Naive thymus-derived CD8-positive, alpha-beta T cell (primary cell): ENCODE results near the gene KCNK4. TPM values are rescaled to one million over a fixed set of nuclear protein-coding genes. Genes with fewer than 3 reads are reported as not detected.

Experiments used
- ATAC-seq, 2 donors: fragments of 150-1000 bp; cut with Tn5 transposase in 1 of 2; sonication (Bioruptor Pico), chemical (Tn5 transposase) in 1 of 2; 1 replicate in 1 of 2; 2 replicates in 1 of 2; pipeline ENCODE4 v1.10.0; 2021; ENCODE audit warnings: mild to moderate bottlenecking in 2 of 2, moderate library complexity in 2 of 2
- POLR2A ChIA-PET: fragments of 350-600 bp; sonication (Branson Sonifier 250); formaldehyde crosslinking; loops from one replicate; lab custom pipeline; 2021; ENCODE audit warnings: antibody characterized with exemption; lab: Charles Lee
- DNase-seq, 10 donors: peaks; one replicate each; pipeline versions ENCODE4 v3.0.0 to v3.0.0-alpha.2; 2020 to 2022
- H3K27ac Mint-ChIP-seq, 10 donors: one replicate each; pipeline ENCODE4 v1.8.0; 2020 to 2022; ENCODE audit warnings: mild to moderate bottlenecking in 10 of 10, mixed read lengths in 10 of 10, moderate library complexity in 4 of 10, inconsistent platforms in 1 of 10
- H3K27me3 Mint-ChIP-seq, 5 donors: one replicate each; pipeline ENCODE4 v1.8.0; 2021 to 2022; ENCODE audit warnings: mixed read lengths in 5 of 5
- H3K36me3 Mint-ChIP-seq, 3 donors: one replicate each; pipeline ENCODE4 v1.8.0; 2020 to 2022; ENCODE audit warnings: mixed read lengths in 3 of 3, mild to moderate bottlenecking in 2 of 3, inconsistent platforms in 1 of 3
- H3K4me1 Mint-ChIP-seq, 4 donors: one replicate each; pipeline ENCODE4 v1.8.0; 2021 to 2022; ENCODE audit warnings: mixed read lengths in 4 of 4
- H3K4me3 Mint-ChIP-seq, 10 donors: one replicate each; pipeline ENCODE4 v1.8.0; 2020 to 2022; ENCODE audit warnings: mild to moderate bottlenecking in 10 of 10, mixed read lengths in 10 of 10, moderate library complexity in 6 of 10, inconsistent platforms in 1 of 10
- H3K9me3 Mint-ChIP-seq, 9 donors: one replicate each; pipeline ENCODE4 v1.8.0; 2020 to 2022; ENCODE audit warnings: mixed read lengths in 9 of 9, mild to moderate bottlenecking in 3 of 9, inconsistent platforms in 1 of 9, moderate library complexity in 1 of 9
- polyA plus RNA-seq, 3 donors: library from polyadenylated mRNA; unstranded; fragments of 300-500 nt; fragmentation: Illumina TruSeq; gene quantifications; one replicate each; pipeline ENCODE4 v1.2.3, GENCODE V29; 2021
- total RNA-seq, 8 experiments: library from RNA in 2 of 8; stranded (reverse) in 2 of 8; gene quantifications; one replicate each; pipeline ENCODE4 v1.2.3 and lab custom pipeline; 2021 to 2026

The KCNK4 gene
- total and polyA plus RNA-seq, 5 experiments from 2014 or later: not detected

DNA sequence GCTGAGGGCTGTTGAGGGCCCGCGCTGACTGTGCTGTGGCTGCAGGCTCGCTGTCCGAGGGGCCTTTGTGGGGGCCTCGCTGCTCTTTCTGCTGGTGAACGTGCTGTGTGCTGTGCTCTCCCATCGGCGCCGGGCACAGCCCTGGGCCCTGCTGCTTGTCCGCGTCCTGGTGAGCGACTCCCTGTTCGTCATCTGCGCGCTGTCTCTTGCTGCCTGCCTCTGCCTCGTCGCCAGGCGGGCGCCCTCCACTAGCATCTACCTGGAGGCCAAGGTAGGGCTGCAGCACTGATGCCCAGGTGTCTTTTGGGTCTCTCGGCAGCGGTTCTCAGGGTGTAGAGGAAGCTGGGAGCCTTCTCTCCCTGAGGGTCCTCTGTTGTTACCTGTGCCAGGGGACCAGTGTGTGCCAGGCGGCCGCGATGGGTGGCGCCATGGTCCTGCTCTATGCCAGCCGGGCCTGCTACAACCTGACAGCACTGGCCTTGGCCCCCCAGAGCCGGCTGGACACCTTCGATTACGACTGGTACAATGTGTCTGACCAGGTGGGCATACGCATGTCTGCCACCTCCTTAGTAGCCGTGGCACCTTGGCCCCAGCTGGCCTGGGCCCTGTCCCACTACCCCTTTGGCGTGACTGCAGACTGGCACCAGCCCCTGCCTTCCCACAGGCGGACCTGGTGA, 3.3 kb upstream of the KCNK4 start:
- peaks cover 2 to 17% (median 11%) of the 10 kb centered on the region in 5 donors for H3K27me3 Mint-ChIP-seq
- peak overlapping the region in 5 of 10 donors; percentile 18 to 62 (median 36) for H3K4me3 Mint-ChIP-seq

DNA sequence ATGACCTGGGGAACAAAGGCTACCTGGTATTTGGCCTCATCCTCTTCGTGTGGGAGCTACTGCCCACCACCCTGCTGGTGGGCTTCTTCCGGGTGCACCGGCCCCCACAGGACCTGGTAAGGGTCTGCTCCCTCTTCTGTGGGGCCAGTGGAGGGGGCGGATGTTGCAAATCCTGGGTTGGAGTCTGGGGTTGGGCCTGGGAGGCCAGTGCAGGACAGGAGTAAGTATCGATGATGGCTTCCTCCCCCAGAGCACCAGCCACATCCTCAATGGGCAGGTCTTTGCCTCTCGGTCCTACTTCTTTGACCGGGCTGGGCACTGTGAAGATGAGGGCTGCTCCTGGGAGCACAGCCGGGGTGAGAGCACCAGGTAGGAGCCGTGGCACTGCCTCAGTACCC, 2.8 kb upstream of the KCNK4 start:
- Mint-ChIP-seq H3K4me1 (peaks cover 7 to 31% (median 26%) of the 10 kb centered on the region in 4 donors), H3K36me3 (no peaks in the 10 kb centered on the region), H3K27ac (peak overlapping the region in 2 of 10 donors; percentile 29 to 56), H3K9me3 (no peaks in the 10 kb centered on the region), H3K27me3 (peaks cover 3 to 22% (median 16%) of the 10 kb centered on the region in 5 donors), H3K4me3 (peak overlapping the region in 1 of 10 donors; percentile 22)
- POLR2A ChIA-PET: interaction anchor here (2.5 to 9.9 kb wide), 2 partner anchors 16 to 18 kb away, joined by 5 to 140 read pairs; no protein-coding TSS in a partner anchor
- DNase-seq (no peak), ATAC-seq (no peak)

More for the DNA sequence above, 3.3 kb upstream of the KCNK4 start:
- DNase-seq (peak in 1 of 10 donors; percentile 57), ATAC-seq (no peak)
- POLR2A ChIA-PET: interaction anchor here (0.5 to 9.9 kb wide), 3 partner anchors 16 to 83 kb away, joined by 3 to 140 read pairs (median 5); no protein-coding TSS in a partner anchor
- Mint-ChIP-seq H3K4me1 (peaks cover 10 to 31% (median 29%) of the 10 kb centered on the region in 4 donors), H3K9me3 (no peaks in the 10 kb centered on the region), H3K36me3 (no peaks in the 10 kb centered on the region), H3K27ac (peak overlapping the region in 2 of 10 donors; percentile 29 to 75)

GRCh38 chr11:64289002-64289564, 2.0 kb upstream of the KCNK4 start:
- no peak for ATAC-seq
- Mint-ChIP-seq H3K36me3 (no peaks in the 10 kb centered on the region), H3K4me1 (peaks cover 5 to 26% (median 20%) of the 10 kb centered on the region in 4 donors), H3K27me3 (peaks cover 8 to 29% (median 17%) of the 10 kb centered on the region in 5 donors), H3K9me3 (no peaks in the 10 kb centered on the region), H3K27ac (peak overlapping the region in 2 of 10 donors; percentile 10 to 35), H3K4me3 (peak overlapping the region in 1 of 10 donors; percentile 56)
- POLR2A ChIA-PET: interaction anchor here (1.1 to 9.9 kb wide), 3 partner anchors 13 to 19 kb away, joined by 3 to 140 read pairs (median 5); no protein-coding TSS in a partner anchor
- DNase-seq: peak in 1 of 10 donors; percentile 58

DNA sequence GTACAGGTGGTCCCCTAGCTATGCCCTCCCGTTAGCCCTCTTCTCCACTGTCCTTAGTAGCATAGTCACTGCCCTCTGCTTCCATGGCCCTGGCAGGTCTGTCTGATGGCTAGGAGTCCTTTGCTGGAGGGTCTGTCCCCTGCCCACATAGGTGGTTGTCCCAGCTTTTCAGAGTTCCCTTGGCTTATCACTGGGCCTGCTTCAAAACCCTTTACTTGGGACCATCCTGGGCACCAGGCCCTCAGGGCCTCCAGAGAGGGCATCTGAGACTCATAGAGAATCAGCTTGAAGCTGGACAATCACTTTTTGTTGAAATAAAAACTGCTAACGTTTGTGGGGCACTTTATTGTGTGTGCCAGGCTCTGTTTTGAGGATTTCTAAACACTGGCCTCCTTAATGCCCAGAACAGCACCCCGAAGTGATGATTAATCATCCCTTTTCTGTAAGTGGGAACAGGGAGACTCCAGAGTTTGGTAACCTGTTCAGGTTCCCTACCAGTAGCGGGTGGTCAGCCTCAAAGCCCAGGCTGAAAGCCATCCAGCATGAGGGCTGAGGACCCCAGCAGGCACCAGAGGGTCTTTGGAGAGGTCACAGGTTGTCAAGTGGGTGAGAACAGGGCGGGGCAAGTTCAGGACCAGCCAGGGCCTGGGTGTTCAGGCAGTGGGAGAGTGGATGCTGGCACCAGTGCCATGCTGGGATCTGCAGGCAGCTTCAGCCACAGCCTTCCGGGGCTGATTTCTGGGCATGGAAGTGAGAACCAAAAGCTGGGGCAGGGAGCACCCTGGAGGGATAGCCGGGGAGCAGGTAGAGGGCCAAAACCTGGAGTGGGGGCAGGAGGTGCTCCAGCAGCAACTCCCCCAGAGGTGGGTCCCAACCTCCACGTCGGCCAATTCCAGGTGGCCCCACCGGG, 495 bp upstream of the KCNK4 start:
- Mint-ChIP-seq H3K4me1 (peaks cover 5 to 22% (median 19%) of the 10 kb centered on the region in 4 donors), H3K27ac (peak overlapping the region in 3 of 10 donors; percentile 47 to 83 (median 66)), H3K9me3 (no peaks in the 10 kb centered on the region), H3K4me3 (peak overlapping the region; percentile 48 to 83 (median 74)), H3K36me3 (no peaks in the 10 kb centered on the region), H3K27me3 (peaks cover 15 to 45% (median 27%) of the 10 kb centered on the region in 5 donors)
- POLR2A ChIA-PET: interaction anchor here (0.6 to 9.9 kb wide), 5 partner anchors 12 to 74 kb away, joined by 3 to 140 read pairs (median 4); partner anchors contain the start of gene PPP1R14B
- no peak for ATAC-seq
- no peak for DNase-seq

- no peaks in the 10 kb centered on the region for H3K36me3 Mint-ChIP-seq
- H3K27ac Mint-ChIP-seq: no peak overlapping the region
- peaks cover 5 to 14% (median 10%) of the 10 kb centered on the region in 4 donors for H3K4me1 Mint-ChIP-seq
- H3K27me3 Mint-ChIP-seq: peaks cover 21 to 57% (median 38%) of the 10 kb centered on the region in 5 donors
- DNase-seq (peak in 2 of 10 donors; percentile 28 to 30), ATAC-seq (peak; percentile 75 to 78)
- no peaks in the 10 kb centered on the region for H3K9me3 Mint-ChIP-seq
- POLR2A ChIA-PET: no interaction called here
- H3K4me3 Mint-ChIP-seq: peak overlapping the region in 3 of 10 donors; percentile 61 to 75 (median 75)
Measured at GRCh38 chr11:64291752-64292459, 804 bp downstream of the KCNK4 start.

GRCh38 chr11:64292460-64293254, 1.6 kb downstream of the KCNK4 start:
- Mint-ChIP-seq H3K4me1 (peaks cover 6 to 19% (median 12%) of the 10 kb centered on the region in 4 donors), H3K27me3 (peaks cover 25 to 64% (median 43%) of the 10 kb centered on the region in 5 donors), H3K36me3 (no peaks in the 10 kb centered on the region), H3K4me3 (peak overlapping the region; percentile 37 to 75 (median 62)), H3K27ac (no peak overlapping the region), H3K9me3 (no peaks in the 10 kb centered on the region)
- DNase-seq (peak in 2 of 10 donors; percentile 18 to 59), ATAC-seq (no peak)
- POLR2A ChIA-PET: interaction anchor here (0.8 to 1.5 kb wide), 2 partner anchors 22 to 108 kb away, joined by 3 to 5 read pairs; no protein-coding TSS in a partner anchor

DNA sequence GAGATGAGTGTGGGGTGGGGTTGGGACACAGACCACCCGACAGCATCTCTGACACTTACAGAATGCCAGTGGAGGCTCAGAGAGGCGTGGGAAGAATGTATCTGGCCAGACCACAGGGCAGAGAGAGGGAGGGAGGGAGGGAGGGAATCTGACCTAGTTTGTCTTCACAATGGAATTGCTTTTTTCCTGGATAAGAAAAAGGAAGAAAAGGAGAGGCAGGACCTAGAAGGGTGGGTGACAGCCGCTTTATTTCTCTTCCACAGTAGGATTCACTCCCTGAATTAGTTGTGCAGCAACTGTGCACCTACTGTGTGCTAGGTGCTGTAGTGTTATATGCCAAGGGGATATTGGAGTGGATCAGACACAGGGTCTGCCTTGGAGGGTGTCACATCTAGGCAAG, 3.7 kb downstream of the KCNK4 start:
- Mint-ChIP-seq H3K27me3 (peaks cover 29 to 81% (median 57%) of the 10 kb centered on the region in 5 donors), H3K27ac (no peak overlapping the region)
- POLR2A ChIA-PET: interaction anchor here (0.7 kb wide), 2 partner anchors 11 to 485 kb away, joined by 3 read pairs; no protein-coding TSS in a partner anchor

DNA sequence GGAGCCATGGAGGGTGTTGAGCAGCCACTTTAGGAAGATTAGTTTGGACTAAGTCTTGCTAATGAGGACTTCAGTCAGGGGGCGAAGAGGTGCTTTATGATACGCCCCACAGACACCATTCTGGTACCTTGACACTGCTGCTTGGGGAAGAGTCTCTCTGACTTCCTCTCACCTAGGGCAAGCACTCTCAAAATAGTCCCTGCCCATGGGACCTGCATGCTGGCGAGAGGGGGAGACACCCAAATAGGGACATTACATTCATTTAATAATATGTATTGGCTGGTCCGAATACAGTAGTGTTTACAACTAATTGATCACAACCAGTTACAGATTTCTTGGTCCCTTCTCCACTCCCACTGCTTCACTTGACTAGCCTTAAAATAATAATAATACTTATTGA, 4.7 kb downstream of the KCNK4 start:
- POLR2A ChIA-PET: interaction anchor here (0.7 kb wide), 1 partner anchor 12 kb away, joined by 3 read pairs; no protein-coding TSS in a partner anchor
- no peaks in the 10 kb centered on the region for H3K9me3 Mint-ChIP-seq
- H3K4me3 Mint-ChIP-seq: no peak overlapping the region
- DNase-seq (no peak), ATAC-seq (no peak)
- H3K4me1 Mint-ChIP-seq: peaks cover 10 to 36% (median 28%) of the 10 kb centered on the region in 4 donors
- no peak overlapping the region for H3K27ac Mint-ChIP-seq
- peaks cover 33 to 86% (median 55%) of the 10 kb centered on the region in 5 donors for H3K27me3 Mint-ChIP-seq
- H3K36me3 Mint-ChIP-seq: peaks cover 0 to 2% (median 0%) of the 10 kb centered on the region in 3 donors

More for the DNA sequence above, 3.7 kb downstream of the KCNK4 start:
- ATAC-seq: no peak
- H3K9me3 Mint-ChIP-seq: no peaks in the 10 kb centered on the region
- H3K4me3 Mint-ChIP-seq: no peak overlapping the region
- H3K36me3 Mint-ChIP-seq: peaks cover 0 to 2% (median 0%) of the 10 kb centered on the region in 3 donors
- no peak for DNase-seq
- H3K4me1 Mint-ChIP-seq: peaks cover 9 to 30% (median 22%) of the 10 kb centered on the region in 4 donors

GRCh38 chr11:64296236-64296635, 5.1 kb downstream of the KCNK4 start:
- peaks cover 35 to 85% (median 56%) of the 10 kb centered on the region in 5 donors for H3K27me3 Mint-ChIP-seq
- ATAC-seq (no peak), DNase-seq (no peak)
- POLR2A ChIA-PET: interaction anchor here (1.0 kb wide), 1 partner anchor 27 kb away, joined by 3 read pairs; no protein-coding TSS in a partner anchor
- H3K36me3 Mint-ChIP-seq: peaks cover 0 to 2% (median 0%) of the 10 kb centered on the region in 3 donors
- H3K4me1 Mint-ChIP-seq: peaks cover 10 to 35% (median 29%) of the 10 kb centered on the region in 4 donors
- no peak overlapping the region for H3K27ac Mint-ChIP-seq
- no peak overlapping the region for H3K4me3 Mint-ChIP-seq
- no peaks in the 10 kb centered on the region for H3K9me3 Mint-ChIP-seq

GRCh38 chr11:64296830-64297698, 6.0 kb downstream of the KCNK4 start:
- H3K4me3 Mint-ChIP-seq: no peak overlapping the region
- H3K27me3 Mint-ChIP-seq: peaks cover 37 to 85% (median 60%) of the 10 kb centered on the region in 5 donors
- peaks cover 0 to 2% (median 0%) of the 10 kb centered on the region in 3 donors for H3K36me3 Mint-ChIP-seq
- POLR2A ChIA-PET: interaction anchor here (0.7 to 1.2 kb wide), 4 partner anchors 25 to 71 kb away, joined by 3 to 5 read pairs (median 4); partner anchors contain the start of genes NUDT22 and TRPT1
- DNase-seq: peak in 1 of 10 donors; percentile 45
- no peaks in the 10 kb centered on the region for H3K9me3 Mint-ChIP-seq
- peaks cover 10 to 36% (median 33%) of the 10 kb centered on the region in 4 donors for H3K4me1 Mint-ChIP-seq
- no peak overlapping the region for H3K27ac Mint-ChIP-seq
- ATAC-seq: no peak
